ENCODE measurements around the gene CCDC87. TPM values are rescaled to one million over a fixed set of nuclear protein-coding genes. Genes with fewer than 3 reads are reported as not detected.

Gene CCDC87
- total and polyA plus RNA-seq, 2 experiments from 2014 or later, result 0.39 to 1.2 TPM

GRCh38 chr11:66543263-66544107, 49.4 kb downstream of the CCDC87 start:
- Histone ChIP-seq H2AFZ (peak overlapping the region; percentile 81), H3K27me3 (ENCODE audit: insufficient read depth) (no peaks in the 10 kb centered on the region), H3K4me1 (ENCODE audit: insufficient read depth) (peaks cover 26% of the 10 kb centered on the region), H3K9me2 (ENCODE audit: insufficient read depth) (no peaks in the 10 kb centered on the region), H3K79me2 (replicated peaks; ENCODE audit: insufficient read depth) (peaks cover 4% of the 10 kb centered on the region; the same call in 1 of the 2 replicates), H4K20me1 (replicated peaks; ENCODE audit: insufficient read depth) (peaks cover 4% of the 10 kb centered on the region; the same call in 1 of the 2 replicates), H3K4me2 (peak overlapping the region; percentile 69; the same call in 1 of the 2 replicates), H3K27ac (ENCODE audit: low read depth) (no peak overlapping the region), H3K4me3 (no peak overlapping the region), H3F3A (replicated peaks; ENCODE audit: low read depth) (0 out of 2 replicates have a peak, but pooled peaks cover 7% of the 10 kb centered on the region), H3K36me3 (ENCODE audit: insufficient read depth) (no peaks in the 10 kb centered on the region)
- no peak overlapping the region for H3K27ac Mint-ChIP-seq
- no peaks in the 10 kb centered on the region; the same call in 1 of the 3 replicates for H3K9me3 Mint-ChIP-seq
- ATAC-seq (peak; percentile 6), DNase-seq (ENCODE audit: low spot score) (peak; percentile 80)
- TF ChIP-seq EZH2phosphoT487 (IDR thresholded peaks at IDR 0.05; ENCODE audit: unreplicated experiment) (no peak), POLR2AphosphoS5 (IDR thresholded peaks at IDR 0.05; ENCODE audit: low read depth) (no peak), ETS1 (IDR thresholded peaks at IDR 0.05) (no peak), NANOG (IDR thresholded peaks at IDR 0.05; ENCODE audit: borderline replicate concordance) (no peak), CTCF (conservative IDR thresholded peaks at IDR 0.05; ENCODE audit: low read depth in 2 of 2) (peak; percentile 35 to 71), ZNF331 (CRISPR knock-in tag; IDR thresholded peaks at IDR 0.05; ENCODE audit: low read depth) (no peak), REST (IDR thresholded peaks at IDR 0.05; ENCODE audit: unreplicated experiment) (no peak)
- H3K4me3 Mint-ChIP-seq, result peak overlapping the region; percentile 5; the same call in 1 of the 3 replicates
- peaks cover 36% of the 10 kb centered on the region for H3K4me1 Mint-ChIP-seq
- H3K36me3 Mint-ChIP-seq (ENCODE audit: low read depth), result no peaks in the 10 kb centered on the region; the same call in 2 of the 3 replicates
- H3K27me3 Mint-ChIP-seq (ENCODE audit: insufficient read depth, low read depth, poor library complexity), result peaks cover 19% of the 10 kb centered on the region
